IMR-90 (cell line): ENCODE measurements around the gene SASH1. TPM values are rescaled to one million over a fixed set of nuclear protein-coding genes. Genes with fewer than 3 reads are reported as not detected.

Source experiments
- ATAC-seq: fragments of 200-7000 bp; cut with Tn5 transposase; 2 replicates; pipeline ENCODE4 v1.9.1; 2020; ENCODE audit warnings: low read depth, mild to moderate bottlenecking, moderate library complexity
- BruUV-seq: library from RNA; stranded (reverse); fragments of 400-500 nt; replicated peaks from 2 replicates; lab custom pipeline; 2021; lab: Mats Ljungman, UMichigan
- CTCF ChIA-PET: fragments of 300-600 bp; formaldehyde crosslinking; extraction: SDS; loops from one replicate; lab custom pipeline; 2021; ENCODE audit warnings: antibody characterized with exemption; lab: Yijun Ruan, JAX
- POLR2A ChIA-PET: fragments of 300-600 bp; sonication (Branson Sonifier 250); formaldehyde crosslinking; loops from one replicate; lab custom pipeline; 2022; ENCODE audit warnings: antibody characterized with exemption; ENCODE audit not compliant: unreplicated experiment; lab: Charles Lee
- DNase-seq: peaks from one replicate; pipeline ENCODE4 v3.0.0; 2013
- H2AFZ ChIP-seq: replicated peaks from 2 replicates; pipeline ENCODE3; 2013; ENCODE audit warnings: low read length, mild to moderate bottlenecking; ENCODE audit not compliant: poor library complexity
- H2AK5ac ChIP-seq: 2 replicates; pipeline ENCODE4 v1.6.1; 2013; ENCODE audit warnings: low read depth, low read length, inconsistent platforms
- H2AK9ac ChIP-seq: replicated peaks from 2 replicates; pipeline ENCODE3; 2013; ENCODE audit warnings: mild to moderate bottlenecking, low read depth, low read length, moderate library complexity; ENCODE audit not compliant: poor library complexity
- H2BK120ac ChIP-seq: 2 replicates; pipeline ENCODE4 v1.6.1; 2013; ENCODE audit warnings: low read depth, low read length, inconsistent platforms
- H2BK15ac ChIP-seq: 3 replicates; pipeline ENCODE4 v1.6.1; 2013; ENCODE audit warnings: low read depth, low read length, inconsistent platforms
- H2BK20ac ChIP-seq: 2 replicates; pipeline ENCODE4 v1.6.1; 2013; ENCODE audit warnings: low read depth, mild to moderate bottlenecking, inconsistent platforms, low read length, moderate library complexity
- H2BK5ac ChIP-seq: 2 replicates; pipeline ENCODE4 v1.6.1; 2013; ENCODE audit warnings: mild to moderate bottlenecking, low read depth, low read length, inconsistent platforms; ENCODE audit not compliant: poor library complexity, severe bottlenecking
- H3K14ac ChIP-seq: replicated peaks from 2 replicates; pipeline ENCODE4 v1.6.1; 2013; ENCODE audit warnings: low read depth, low read length, inconsistent platforms
- H3K18ac ChIP-seq: 2 replicates; pipeline ENCODE4 v1.6.1; 2013; ENCODE audit warnings: low read depth, low read length, control low read depth
- H3K23ac ChIP-seq: 2 replicates; pipeline ENCODE4 v1.6.1; 2013; ENCODE audit warnings: low read depth, low read length, inconsistent platforms
- H3K27ac ChIP-seq: 2 replicates; pipeline ENCODE4 v1.5.1; 2013; ENCODE audit warnings: mild to moderate bottlenecking, control low read depth, low read length; ENCODE audit not compliant: insufficient read depth
- H3K27me3 ChIP-seq: 2 replicates; pipeline ENCODE4 v1.6.1; 2013; ENCODE audit warnings: low read length; ENCODE audit not compliant: control insufficient read depth, insufficient read depth
- H3K36me3 ChIP-seq: 2 replicates; pipeline ENCODE4 v1.6.1; 2013; ENCODE audit warnings: low read length, mixed read lengths; ENCODE audit not compliant: control insufficient read depth, insufficient read depth
- H3K4ac ChIP-seq: 2 replicates; pipeline ENCODE4 v1.6.1; 2013; ENCODE audit warnings: low read depth, low read length, inconsistent platforms
- H3K4me1 ChIP-seq: 2 replicates; pipeline ENCODE4 v1.6.1; 2013; ENCODE audit warnings: low read length, mixed read lengths; ENCODE audit not compliant: control insufficient read depth, insufficient read depth
- H3K4me2 ChIP-seq: 2 replicates; pipeline ENCODE4 v1.6.1; 2013; ENCODE audit warnings: low read depth, mild to moderate bottlenecking, control low read depth, low read length, moderate library complexity
- H3K4me3 ChIP-seq: 2 replicates; pipeline ENCODE4 v1.5.1; 2013; ENCODE audit warnings: low read depth, mild to moderate bottlenecking, control low read depth, low read length, moderate library complexity; ENCODE audit not compliant: insufficient read depth
- H3K56ac ChIP-seq: 2 replicates; pipeline ENCODE4 v1.6.1; 2013; ENCODE audit warnings: low read length, inconsistent platforms; ENCODE audit not compliant: insufficient read depth; ENCODE audit errors: extremely low read depth
- H3K79me1 ChIP-seq, 2 experiments: 2 replicates each; pipeline ENCODE4 v1.6.1; 2013; ENCODE audit warnings: low read length in 2 of 2, inconsistent platforms in 1 of 2, low read depth in 1 of 2
- H3K9ac ChIP-seq: 2 replicates; pipeline ENCODE4 v1.6.1; 2013; ENCODE audit warnings: low read depth, low read length, control low read depth
- H3K9me1 ChIP-seq: 2 replicates; pipeline ENCODE4 v1.6.1; 2013; ENCODE audit warnings: low read length, inconsistent platforms; ENCODE audit not compliant: insufficient read depth
- H3K9me3 ChIP-seq: 2 replicates; pipeline ENCODE4 v1.6.1; 2013; ENCODE audit warnings: low read length; ENCODE audit not compliant: control insufficient read depth, insufficient read depth
- H4K20me1 ChIP-seq: 2 replicates; pipeline ENCODE4 v1.6.1; 2013; ENCODE audit warnings: low read length, inconsistent platforms; ENCODE audit not compliant: insufficient read depth
- H4K5ac ChIP-seq: 2 replicates; pipeline ENCODE4 v1.6.1; 2013; ENCODE audit warnings: mild to moderate bottlenecking, low read depth, low read length, control low read depth
- H4K8ac ChIP-seq, 2 experiments: 2 replicates each; pipeline ENCODE4 v1.6.1; 2013; ENCODE audit warnings: low read depth in 2 of 2, low read length in 2 of 2, control low read depth in 1 of 2, inconsistent platforms in 1 of 2
- H4K91ac ChIP-seq: 2 replicates; pipeline ENCODE4 v1.6.1; 2013; ENCODE audit warnings: low read depth, low read length, inconsistent platforms; ENCODE audit not compliant: insufficient read depth
- BHLHE40 ChIP-seq: fragments of 150-350 bp; IDR thresholded peaks from 2 replicates; pipeline ENCODE4 v1.6.1; 2016; ENCODE audit warnings: mild to moderate bottlenecking, low read depth, low read length
- CEBPB ChIP-seq: IDR thresholded peaks from 2 replicates; pipeline ENCODE4 v1.6.1; 2012; ENCODE audit warnings: low read depth, low read length, improper control_type of control experiment
- CHD1 ChIP-seq: IDR thresholded peaks from 2 replicates; pipeline ENCODE4 v1.6.1; 2012; ENCODE audit warnings: low read depth, low read length, improper control_type of control experiment
- FOS ChIP-seq: fragments of 150-350 bp; IDR thresholded peaks from 2 replicates; pipeline ENCODE4 v1.6.1; 2016; ENCODE audit warnings: low read depth, low read length
- MAFK ChIP-seq: IDR thresholded peaks from 2 replicates; pipeline ENCODE4 v1.6.1; 2012; ENCODE audit warnings: low read depth, low read length, improper control_type of control experiment
- MAZ ChIP-seq: IDR thresholded peaks from 2 replicates; pipeline ENCODE4 v1.6.1; 2012; ENCODE audit warnings: low read depth, mild to moderate bottlenecking, low read length, improper control_type of control experiment, moderate library complexity, borderline replicate concordance
- MXI1 ChIP-seq: IDR thresholded peaks from 2 replicates; pipeline ENCODE4 v1.6.1; 2012; ENCODE audit warnings: low read depth, mild to moderate bottlenecking, low read length, moderate library complexity, borderline replicate concordance
- POLR2A ChIP-seq: IDR thresholded peaks from 2 replicates; pipeline ENCODE4 v1.6.1; 2012; ENCODE audit warnings: mild to moderate bottlenecking, low read depth, low read length
- RCOR1 ChIP-seq: IDR thresholded peaks from 2 replicates; pipeline ENCODE4 v1.6.1; 2012; ENCODE audit warnings: mild to moderate bottlenecking, low read length, improper control_type of control experiment; ENCODE audit not compliant: insufficient replicate concordance
- RFX5 ChIP-seq: IDR thresholded peaks from 2 replicates; pipeline ENCODE4 v1.8.0; 2012; ENCODE audit warnings: low read depth, mild to moderate bottlenecking, low read length, moderate library complexity
- SMC3 ChIP-seq: fragments of 150-350 bp; IDR thresholded peaks from 2 replicates; pipeline ENCODE4 v1.6.1; 2016; ENCODE audit warnings: low read depth, mild to moderate bottlenecking, antibody characterized with exemption, low read length, moderate library complexity
- WGBS, 2 experiments: methylation state at CpG; one replicate each; pipeline versions ENCODE4 v1.1.5 to v1.1.7; 2013; ENCODE audit warnings: missing lambda C conversion rate in 2 of 2; ENCODE audit not compliant: insufficient read length in 1 of 2; ENCODE audit errors: extremely low coverage in 2 of 2; 5-methylcytosine and 5-hydroxymethylcytosine counted together
- dilution Hi-C: fragments of 300-500 bp; cut with HindIII; formaldehyde crosslinking; loops from one replicate; pipeline ENCODE4 v1.14.3; 2018; ENCODE audit warnings: low sequenced_read_pairs; ENCODE audit not compliant: unreplicated experiment
- in situ Hi-C: fragments of 300-500 bp; cut with MboI; formaldehyde crosslinking; loops from 3 replicates; pipeline ENCODE4 v1.14.3; 2019; ENCODE audit warnings: low sequenced_read_pairs, inconsistent platforms, mixed read lengths
- intact Hi-C: fragments of 100-400 bp; cut with micrococcal nuclease; formaldehyde crosslinking; loops from 2 replicates; pipeline ENCODE4 v1.10.0; 2022
- polyA plus RNA-seq, 3 experiments: library from polyadenylated mRNA; depleted of rRNA; stranded (reverse); fragments of >200 nt; gene quantifications; 2 replicates each; pipeline ENCODE4 v1.2.3, GENCODE V29; 2012; ENCODE audit warnings: low replicate concordance in 1 of 3
- total RNA-seq: library from RNA; depleted of rRNA; stranded (reverse); fragments of >200 nt; gene quantifications from 2 replicates; pipeline ENCODE4 v1.2.3, GENCODE V29; 2012
- TF ChIP-seq, protein P1 (sequence below): fragments of 150-350 bp; IDR thresholded peaks from 2 replicates; pipeline ENCODE4 v1.6.1; 2017; ENCODE audit warnings: mild to moderate bottlenecking, antibody characterized with exemption, low read length, low read depth
- TF ChIP-seq, protein P2 (sequence below): fragments of 150-350 bp; IDR thresholded peaks from 2 replicates; pipeline ENCODE4 v1.6.1; 2016; ENCODE audit warnings: low read depth, mild to moderate bottlenecking, low read length, moderate library complexity, borderline replicate concordance

SASH1 gene
- total and polyA plus RNA-seq, 2 of the 4 experiments (the other 2 are of a cell fraction) = 11.6 to 16.5 TPM

DNA sequence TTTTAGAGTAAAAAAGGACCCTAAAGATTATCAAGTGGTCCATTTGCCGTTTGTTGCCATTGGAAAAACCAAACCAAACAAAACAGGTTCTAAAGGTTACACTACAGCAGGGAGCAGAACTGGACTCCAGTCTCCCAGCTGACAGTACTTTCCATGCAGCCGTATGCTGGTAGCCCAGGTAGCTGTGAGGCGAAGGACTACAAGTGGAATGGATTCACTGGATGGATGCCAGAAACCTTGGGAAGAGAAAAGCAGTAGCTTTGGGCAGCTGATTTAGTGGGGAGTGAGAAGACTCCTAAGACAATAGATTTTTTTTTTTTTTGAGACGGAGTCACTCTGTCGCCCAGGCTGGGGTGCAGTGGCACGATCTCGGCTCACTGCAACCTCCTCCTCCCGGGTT lies 88.3 kb downstream of the SASH1 start:
- Histone ChIP-seq H2BK15ac (no peak overlapping the region), H3K9ac (no peak overlapping the region), H4K20me1 (no peaks in the 10 kb centered on the region), H3K79me1 (peaks cover 4 to 37% of the 10 kb centered on the region in 2 experiments; a peak in 2 of 4 replicates), H4K5ac (no peak overlapping the region), H4K8ac (no peak overlapping the region), H2BK20ac (no peak overlapping the region), H2AK5ac (no peak overlapping the region), H3K36me3 (no peaks in the 10 kb centered on the region), H2BK120ac (no peak overlapping the region), H3K4ac (no peak overlapping the region), H2AK9ac (no peak overlapping the region), H3K18ac (no peak overlapping the region), H3K23ac (no peak overlapping the region), H2BK5ac (no peak overlapping the region), H3K27me3 (no peaks in the 10 kb centered on the region), H3K4me2 (no peak overlapping the region), H3K4me1 (peaks cover 5% of the 10 kb centered on the region), H3K56ac (no peak overlapping the region), H3K9me1 (0 out of 2 replicates have a peak, but pooled peaks cover 3% of the 10 kb centered on the region), H3K14ac (no peak overlapping the region), H4K91ac (no peak overlapping the region), H2AFZ (no peak overlapping the region), H3K9me3 (no peaks in the 10 kb centered on the region), H3K27ac (no peak overlapping the region), H3K4me3 (no peak overlapping the region)
- TF ChIP-seq FOS = no peak
- TF ChIP-seq RCOR1 = no peak
- TF ChIP-seq SMC3 = no peak
- TF ChIP-seq RFX5 = no peak
- no peak for TF ChIP-seq BHLHE40
- no peak for TF ChIP-seq MAFK
- TF ChIP-seq, protein P1, sequence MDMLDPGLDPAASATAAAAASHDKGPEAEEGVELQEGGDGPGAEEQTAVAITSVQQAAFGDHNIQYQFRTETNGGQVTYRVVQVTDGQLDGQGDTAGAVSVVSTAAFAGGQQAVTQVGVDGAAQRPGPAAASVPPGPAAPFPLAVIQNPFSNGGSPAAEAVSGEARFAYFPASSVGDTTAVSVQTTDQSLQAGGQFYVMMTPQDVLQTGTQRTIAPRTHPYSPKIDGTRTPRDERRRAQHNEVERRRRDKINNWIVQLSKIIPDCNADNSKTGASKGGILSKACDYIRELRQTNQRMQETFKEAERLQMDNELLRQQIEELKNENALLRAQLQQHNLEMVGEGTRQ = no peak
- TF ChIP-seq CEBPB = no peak
- no peak for TF ChIP-seq MXI1
- TF ChIP-seq POLR2A = no peak
- no peak for TF ChIP-seq MAZ
- no peak for TF ChIP-seq CHD1
- TF ChIP-seq, protein P2, sequence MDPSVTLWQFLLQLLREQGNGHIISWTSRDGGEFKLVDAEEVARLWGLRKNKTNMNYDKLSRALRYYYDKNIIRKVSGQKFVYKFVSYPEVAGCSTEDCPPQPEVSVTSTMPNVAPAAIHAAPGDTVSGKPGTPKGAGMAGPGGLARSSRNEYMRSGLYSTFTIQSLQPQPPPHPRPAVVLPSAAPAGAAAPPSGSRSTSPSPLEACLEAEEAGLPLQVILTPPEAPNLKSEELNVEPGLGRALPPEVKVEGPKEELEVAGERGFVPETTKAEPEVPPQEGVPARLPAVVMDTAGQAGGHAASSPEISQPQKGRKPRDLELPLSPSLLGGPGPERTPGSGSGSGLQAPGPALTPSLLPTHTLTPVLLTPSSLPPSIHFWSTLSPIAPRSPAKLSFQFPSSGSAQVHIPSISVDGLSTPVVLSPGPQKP = no peak
- POLR2A ChIA-PET = no interaction called here
- ATAC-seq = no peak
- dilution Hi-C loops (no loop called here), in situ Hi-C loops (no loop called here), intact Hi-C loops (no loop called here)
- no peak for DNase-seq
- no TSS peak for BruUV-seq
- WGBS, 2 experiments = 94% methylated on average over 2 of the region's 8 CpGs; no CpG with 5 or more reads in 1 of the 2 experiments
- CTCF ChIA-PET = no interaction called here
